Adrenal gland (tissue), 5 donors: ENCODE results near the gene HAPLN3.

Source experiments
- CTCF ChIP-seq, 6 experiments: fragments of 450-650 bp in 4 of 6; fragments of 200-600 bp in 2 of 6; sonication (generic) in 1 of 6; IDR thresholded peaks; 1 replicate in 5 of 6; 2 replicates in 1 of 6; pipeline versions ENCODE4 v1.5.1 to v1.8.0; 2016 to 2021; ENCODE audit warnings: antibody characterized with exemption in 6 of 6, mild to moderate bottlenecking in 2 of 6, moderate library complexity in 1 of 6
- POLR2A ChIP-seq, 2 donors: fragments of 450-650 bp; IDR thresholded peaks; one replicate each; pipeline ENCODE4 v1.6.1; 2017; ENCODE audit warnings: antibody characterized with exemption in 2 of 2, mild to moderate bottlenecking in 2 of 2, moderate library complexity in 1 of 2
- donor health status: DM: no; HTN: no; CAD: no.

- no peak for TF ChIP-seq CTCF (IDR thresholded peaks at IDR 0.05)
- TF ChIP-seq POLR2A (IDR thresholded peaks at IDR 0.05), result no peak
Measured at GRCh38 chr15:88872706-88873105, 22.6 kb downstream of the HAPLN3 start.
